GM12878 (cell line): ENCODE results near the gene ADAMTS16. TPM values are rescaled to one million over a fixed set of nuclear protein-coding genes. Genes with fewer than 3 reads are reported as not detected.

ENCODE experiments used
- ATAC-seq: fragments of 200-7000 bp; cut with Tn5 transposase; 3 replicates; pipeline ENCODE4 v1.9.1; 2020; ENCODE audit warnings: mild to moderate bottlenecking, moderate library complexity
- BruUV-seq: library from RNA; stranded (reverse); fragments of 400-500 nt; replicated peaks from 2 replicates; lab custom pipeline; 2021; lab: Mats Ljungman, UMichigan
- CTCF ChIA-PET: fragments of 300-600 bp; sonication (Branson Sonifier 250); formaldehyde crosslinking; extraction: SDS; loops from one replicate; lab custom pipeline; 2021; ENCODE audit warnings: inconsistent platforms; lab: Yijun Ruan, JAX
- POLR2A ChIA-PET: fragments of 350-600 bp; formaldehyde crosslinking; extraction: SDS; loops from one replicate; lab custom pipeline; 2021; ENCODE audit warnings: inconsistent platforms; lab: Charles Lee
- RAD21 ChIA-PET: fragments of 300-600 bp; sonication (Branson Sonifier 250); formaldehyde crosslinking; loops from one replicate; lab custom pipeline; 2023; ENCODE audit warnings: antibody characterized with exemption; ENCODE audit not compliant: unreplicated experiment; lab: Charles Lee
- SMC1A ChIA-PET: fragments of 300-600 bp; sonication (Branson Sonifier 250); formaldehyde crosslinking; loops from one replicate; lab custom pipeline; 2023; ENCODE audit not compliant: unreplicated experiment, uncharacterized antibody; lab: Charles Lee
- DNase-seq: peaks from one replicate; pipeline ENCODE4 v3.0.0-alpha.2; 2011; ENCODE audit warnings: low read depth, low spot score
- FAIRE-seq: peaks from 3 replicates; lab custom pipeline; 2011; peaks lifted over from hg19 to GRCh38; lab: Jason Lieb, UNC
- H2AFZ ChIP-seq: 2 replicates; pipeline ENCODE4 v1.6.0; 2011; ENCODE audit warnings: low read depth, low read length, control low read depth; ENCODE audit not compliant: control insufficient read depth
- H3K27ac ChIP-seq: 2 replicates; pipeline ENCODE4 v1.5.1; 2011; ENCODE audit warnings: control low read depth; ENCODE audit not compliant: control insufficient read depth, insufficient read depth
- H3K27me3 ChIP-seq, 2 experiments: replicated peaks in 1 of 2; 2 replicates each; pipeline versions ENCODE4 v1.6.0 to v1.6.1; 2011; ENCODE audit warnings: low read length in 1 of 2; ENCODE audit not compliant: control insufficient read depth in 2 of 2, insufficient read depth in 2 of 2
- H3K36me3 ChIP-seq, 2 experiments: 2 replicates each; pipeline ENCODE4 v1.5.1; 2011; ENCODE audit warnings: low read length in 1 of 2; ENCODE audit not compliant: control insufficient read depth in 2 of 2, insufficient read depth in 2 of 2
- H3K4me1 ChIP-seq: 2 replicates; pipeline ENCODE4 v1.6.1; 2011; ENCODE audit warnings: mild to moderate bottlenecking, low read length, moderate library complexity, mixed read lengths; ENCODE audit not compliant: control insufficient read depth, insufficient read depth
- H3K4me2 ChIP-seq: 2 replicates; pipeline ENCODE4 v1.6.0; 2011; ENCODE audit warnings: control low read depth; ENCODE audit not compliant: control insufficient read depth, insufficient read depth
- H3K4me3 ChIP-seq: fragments of 200-600 bp; sonication (generic); 2 replicates; pipeline ENCODE4 v1.5.1; 2016
- H3K79me2 ChIP-seq: 2 replicates; pipeline ENCODE4 v1.6.0; 2011; ENCODE audit warnings: low read length; ENCODE audit not compliant: control insufficient read depth, insufficient read depth
- H3K9ac ChIP-seq: 2 replicates; pipeline ENCODE4 v1.8.0; 2011; ENCODE audit warnings: low read length, control low read depth, mixed read lengths; ENCODE audit not compliant: control insufficient read depth, insufficient read depth
- H3K9me3 ChIP-seq: replicated peaks from 3 replicates; pipeline ENCODE4 v1.5.1; 2011; ENCODE audit warnings: mild to moderate bottlenecking, low read length; ENCODE audit not compliant: control insufficient read depth, insufficient read depth
- H4K20me1 ChIP-seq: 2 replicates; pipeline ENCODE4 v1.6.0; 2011; ENCODE audit not compliant: control insufficient read depth, insufficient read depth
- BACH1 ChIP-seq: fragments of 450-650 bp; IDR thresholded peaks from 2 replicates; pipeline ENCODE4 v1.6.1; 2017; ENCODE audit warnings: mild to moderate bottlenecking, borderline replicate concordance
- CREM ChIP-seq: IDR thresholded peaks from 2 replicates; pipeline ENCODE4 v1.6.1; 2014; ENCODE audit warnings: antibody characterized with exemption, low read depth
- GATAD2B ChIP-seq: fragments of 450-650 bp; conservative IDR thresholded peaks from 2 replicates; pipeline ENCODE4 v1.6.1; 2017; ENCODE audit warnings: low read depth, mild to moderate bottlenecking, moderate library complexity
- HDAC6 ChIP-seq: fragments of 200-600 bp; sonication (generic); IDR thresholded peaks from one replicate; pipeline ENCODE4 v1.8.0; 2017; ENCODE audit warnings: antibody characterized with exemption; ENCODE audit not compliant: unreplicated experiment
- KDM1A ChIP-seq: fragments of 200-600 bp; sonication (generic); IDR thresholded peaks from 2 replicates; pipeline ENCODE4 v1.6.1; 2016; ENCODE audit warnings: borderline replicate concordance
- MYB ChIP-seq: fragments of 150-350 bp; IDR thresholded peaks from 2 replicates; pipeline ENCODE4 v1.6.1; 2014; ENCODE audit warnings: mild to moderate bottlenecking, low read depth, low read length, borderline replicate concordance
- PAX8 ChIP-seq: fragments of 450-650 bp; IDR thresholded peaks from 2 replicates; pipeline ENCODE4 v1.6.1; 2017; ENCODE audit warnings: mild to moderate bottlenecking, moderate library complexity
- POLR2AphosphoS2 ChIP-seq: IDR thresholded peaks from 2 replicates; pipeline ENCODE4 v1.6.1; 2011; ENCODE audit warnings: low read depth, mild to moderate bottlenecking, low read length, improper control_type of control experiment, moderate library complexity
- RCOR1 ChIP-seq: conservative IDR thresholded peaks from 2 replicates; pipeline ENCODE4 v1.6.1; 2012; ENCODE audit warnings: low read depth, low read length, improper control_type of control experiment
- SIN3A ChIP-seq: IDR thresholded peaks from 2 replicates; pipeline ENCODE4 v1.6.1; 2012; ENCODE audit warnings: low read depth, low read length, improper control_type of control experiment
- SRF ChIP-seq, 2 experiments: IDR thresholded peaks; 2 replicates each; pipeline ENCODE4 v1.6.1; 2011; ENCODE audit warnings: low read depth in 2 of 2, low read length in 2 of 2, mild to moderate bottlenecking in 1 of 2, moderate library complexity in 1 of 2
- WGBS: methylation state at CpG from one replicate; pipeline ENCODE4 v1.1.6; 2016; ENCODE audit warnings: low lambda C conversion rate; ENCODE audit not compliant: insufficient replicate concordance, insufficient coverage; ENCODE audit errors: missing lambda C conversion rate; 5-methylcytosine and 5-hydroxymethylcytosine counted together
- in situ Hi-C: fragments of 300-500 bp; cut with MboI; formaldehyde crosslinking; loops from 9 replicates; pipeline ENCODE4 v1.14.3; 2018; ENCODE audit warnings: mixed read lengths
- intact Hi-C: fragments of 100-400 bp; cut with micrococcal nuclease; formaldehyde crosslinking; loops from one replicate; pipeline ENCODE4 v1.14.2; 2022; ENCODE audit not compliant: unreplicated experiment
- polyA plus RNA-seq, 11 experiments: library from polyadenylated mRNA; depleted of rRNA in 4 of 11; unstranded in 6 of 11; stranded (reverse) in 5 of 11; fragments of >200 nt; fragmentation: Nextera tagmentation in 4 of 11; fragmentation: Illumina TruSeq in 1 of 11; extraction: Ambion mirVana in 4 of 11; extraction: Trizol in 1 of 11; gene quantifications; 1 replicate in 1 of 11; 2 replicates in 10 of 11; pipeline versions ENCODE4 v1.2.1 to v1.2.3, GENCODE V29; 2011 to 2016; ENCODE audit warnings: inconsistent platforms in 2 of 11, missing spikeins in 2 of 11, low read depth in 1 of 11
- total RNA-seq, 4 experiments: library from RNA; depleted of rRNA in 3 of 4; stranded (reverse); fragments of >200 nt in 3 of 4; fragmentation: Illumina TruSeq in 1 of 4; extraction: Trizol in 1 of 4; gene quantifications; 2 replicates each; pipeline versions ENCODE4 v1.2.1 to v1.2.3, GENCODE V29; 2013 to 2021
- TF ChIP-seq, protein P1 (sequence below): fragments of 450-650 bp; IDR thresholded peaks from 2 replicates; pipeline ENCODE4 v1.6.1; 2017; ENCODE audit warnings: mild to moderate bottlenecking, low read depth, inconsistent platforms; ENCODE audit not compliant: poor library complexity, severe bottlenecking
- TF ChIP-seq, protein P2 (sequence below): fragments of 450-650 bp; IDR thresholded peaks from 2 replicates; pipeline ENCODE4 v1.6.1; 2017; ENCODE audit warnings: antibody characterized with exemption, mild to moderate bottlenecking, moderate library complexity
- TF ChIP-seq, protein P3 (sequence below): fragments of 450-650 bp; IDR thresholded peaks from 2 replicates; pipeline ENCODE4 v1.6.1; 2016; ENCODE audit warnings: mild to moderate bottlenecking
- TF ChIP-seq, protein P4 (sequence below): fragments of 450-650 bp; IDR thresholded peaks from 2 replicates; pipeline ENCODE4 v1.6.1; 2016; ENCODE audit warnings: mild to moderate bottlenecking, moderate library complexity, borderline replicate concordance

The ADAMTS16 gene
- total and polyA plus RNA-seq, 10 of the 15 experiments (the other 5 are each of a cell fraction or from before 2014, with no cell fraction given): 0.04 TPM; not detected in 9

DNA sequence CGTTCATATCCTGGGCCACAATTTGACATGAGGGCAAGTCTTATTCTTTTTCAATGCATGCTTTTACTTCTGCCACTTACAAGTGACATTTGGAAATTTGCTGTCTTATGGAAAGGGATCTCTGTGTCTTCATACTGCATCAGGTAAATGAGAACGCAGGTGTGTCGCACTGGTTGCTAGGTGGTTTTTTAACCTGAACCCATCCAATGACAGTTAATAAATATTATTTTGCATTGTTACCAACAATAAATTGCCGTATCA lies 1.1 kb downstream of the ADAMTS16 start:
- Histone ChIP-seq H3K4me1 (no peaks in the 10 kb centered on the region), H4K20me1 (no peaks in the 10 kb centered on the region), H2AFZ (no peak overlapping the region), H3K9ac (no peak overlapping the region), H3K4me3 (no peak overlapping the region), H3K79me2 (no peaks in the 10 kb centered on the region), H3K4me2 (no peak overlapping the region), H3K27ac (no peak overlapping the region), H3K9me3 (no peaks in the 10 kb centered on the region; the same call in 2 of the 3 replicates), H3K27me3 (peaks cover 2 to 4% of the 10 kb centered on the region in 2 experiments; a peak in 2 of 4 replicates), H3K36me3 (no peaks in the 10 kb centered on the region)
- BruUV-seq: no TSS peak
- ChIA-PET RAD21 (interaction anchor here (2.5 kb wide), 1 partner anchor 278 kb away, joined by 11 read pairs; no protein-coding TSS in a partner anchor), SMC1A (interaction anchor here (0.6 to 1.3 kb wide), 4 partner anchors 11 to 737 kb away, joined by 3 to 5 read pairs (median 4); no protein-coding TSS in a partner anchor), POLR2A (no interaction called here), CTCF (interaction anchor here (0.9 to 1.6 kb wide), 3 partner anchors 10 to 280 kb away, joined by 4 to 24 read pairs (median 6); no protein-coding TSS in a partner anchor)
- ATAC-seq (no peak), FAIRE-seq (no peak), DNase-seq (no peak)
- intact Hi-C loops: loop anchor here (1.0 to 2.0 kb wide), 2 partner anchors 262 to 278 kb away; no protein-coding TSS in a partner anchor
- in situ Hi-C loops: loop anchor here (5.0 kb wide), 1 partner anchor 281 kb away; the partner anchor contains the start of gene ICE1
- 26% methylated on average over 4 of the region's 4 CpGs for WGBS
- TF ChIP-seq POLR2AphosphoS2 (no peak), GATAD2B (no peak), KDM1A (no peak), SRF (IDR thresholded peaks at IDR 0.05; ENCODE audit: low read depth in 2 of 2, low read length in 2 of 2) (no peak), RCOR1 (no peak), MYB (no peak), BACH1 (no peak), CREM (no peak), SIN3A (no peak), PAX8 (no peak), HDAC6 (no peak)
- TF ChIP-seq, protein P1, sequence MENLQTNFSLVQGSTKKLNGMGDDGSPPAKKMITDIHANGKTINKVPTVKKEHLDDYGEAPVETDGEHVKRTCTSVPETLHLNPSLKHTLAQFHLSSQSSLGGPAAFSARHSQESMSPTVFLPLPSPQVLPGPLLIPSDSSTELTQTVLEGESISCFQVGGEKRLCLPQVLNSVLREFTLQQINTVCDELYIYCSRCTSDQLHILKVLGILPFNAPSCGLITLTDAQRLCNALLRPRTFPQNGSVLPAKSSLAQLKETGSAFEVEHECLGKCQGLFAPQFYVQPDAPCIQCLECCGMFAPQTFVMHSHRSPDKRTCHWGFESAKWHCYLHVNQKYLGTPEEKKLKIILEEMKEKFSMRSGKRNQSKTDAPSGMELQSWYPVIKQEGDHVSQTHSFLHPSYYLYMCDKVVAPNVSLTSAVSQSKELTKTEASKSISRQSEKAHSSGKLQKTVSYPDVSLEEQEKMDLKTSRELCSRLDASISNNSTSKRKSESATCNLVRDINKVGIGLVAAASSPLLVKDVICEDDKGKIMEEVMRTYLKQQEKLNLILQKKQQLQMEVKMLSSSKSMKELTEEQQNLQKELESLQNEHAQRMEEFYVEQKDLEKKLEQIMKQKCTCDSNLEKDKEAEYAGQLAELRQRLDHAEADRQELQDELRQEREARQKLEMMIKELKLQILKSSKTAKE: no peak
- TF ChIP-seq, protein P2, sequence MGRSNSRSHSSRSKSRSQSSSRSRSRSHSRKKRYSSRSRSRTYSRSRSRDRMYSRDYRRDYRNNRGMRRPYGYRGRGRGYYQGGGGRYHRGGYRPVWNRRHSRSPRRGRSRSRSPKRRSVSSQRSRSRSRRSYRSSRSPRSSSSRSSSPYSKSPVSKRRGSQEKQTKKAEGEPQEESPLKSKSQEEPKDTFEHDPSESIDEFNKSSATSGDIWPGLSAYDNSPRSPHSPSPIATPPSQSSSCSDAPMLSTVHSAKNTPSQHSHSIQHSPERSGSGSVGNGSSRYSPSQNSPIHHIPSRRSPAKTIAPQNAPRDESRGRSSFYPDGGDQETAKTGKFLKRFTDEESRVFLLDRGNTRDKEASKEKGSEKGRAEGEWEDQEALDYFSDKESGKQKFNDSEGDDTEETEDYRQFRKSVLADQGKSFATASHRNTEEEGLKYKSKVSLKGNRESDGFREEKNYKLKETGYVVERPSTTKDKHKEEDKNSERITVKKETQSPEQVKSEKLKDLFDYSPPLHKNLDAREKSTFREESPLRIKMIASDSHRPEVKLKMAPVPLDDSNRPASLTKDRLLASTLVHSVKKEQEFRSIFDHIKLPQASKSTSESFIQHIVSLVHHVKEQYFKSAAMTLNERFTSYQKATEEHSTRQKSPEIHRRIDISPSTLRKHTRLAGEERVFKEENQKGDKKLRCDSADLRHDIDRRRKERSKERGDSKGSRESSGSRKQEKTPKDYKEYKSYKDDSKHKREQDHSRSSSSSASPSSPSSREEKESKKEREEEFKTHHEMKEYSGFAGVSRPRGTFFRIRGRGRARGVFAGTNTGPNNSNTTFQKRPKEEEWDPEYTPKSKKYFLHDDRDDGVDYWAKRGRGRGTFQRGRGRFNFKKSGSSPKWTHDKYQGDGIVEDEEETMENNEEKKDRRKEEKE: no peak
- TF ChIP-seq, protein P3, sequence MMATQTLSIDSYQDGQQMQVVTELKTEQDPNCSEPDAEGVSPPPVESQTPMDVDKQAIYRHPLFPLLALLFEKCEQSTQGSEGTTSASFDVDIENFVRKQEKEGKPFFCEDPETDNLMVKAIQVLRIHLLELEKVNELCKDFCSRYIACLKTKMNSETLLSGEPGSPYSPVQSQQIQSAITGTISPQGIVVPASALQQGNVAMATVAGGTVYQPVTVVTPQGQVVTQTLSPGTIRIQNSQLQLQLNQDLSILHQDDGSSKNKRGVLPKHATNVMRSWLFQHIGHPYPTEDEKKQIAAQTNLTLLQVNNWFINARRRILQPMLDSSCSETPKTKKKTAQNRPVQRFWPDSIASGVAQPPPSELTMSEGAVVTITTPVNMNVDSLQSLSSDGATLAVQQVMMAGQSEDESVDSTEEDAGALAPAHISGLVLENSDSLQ: no peak
- TF ChIP-seq, protein P4, sequence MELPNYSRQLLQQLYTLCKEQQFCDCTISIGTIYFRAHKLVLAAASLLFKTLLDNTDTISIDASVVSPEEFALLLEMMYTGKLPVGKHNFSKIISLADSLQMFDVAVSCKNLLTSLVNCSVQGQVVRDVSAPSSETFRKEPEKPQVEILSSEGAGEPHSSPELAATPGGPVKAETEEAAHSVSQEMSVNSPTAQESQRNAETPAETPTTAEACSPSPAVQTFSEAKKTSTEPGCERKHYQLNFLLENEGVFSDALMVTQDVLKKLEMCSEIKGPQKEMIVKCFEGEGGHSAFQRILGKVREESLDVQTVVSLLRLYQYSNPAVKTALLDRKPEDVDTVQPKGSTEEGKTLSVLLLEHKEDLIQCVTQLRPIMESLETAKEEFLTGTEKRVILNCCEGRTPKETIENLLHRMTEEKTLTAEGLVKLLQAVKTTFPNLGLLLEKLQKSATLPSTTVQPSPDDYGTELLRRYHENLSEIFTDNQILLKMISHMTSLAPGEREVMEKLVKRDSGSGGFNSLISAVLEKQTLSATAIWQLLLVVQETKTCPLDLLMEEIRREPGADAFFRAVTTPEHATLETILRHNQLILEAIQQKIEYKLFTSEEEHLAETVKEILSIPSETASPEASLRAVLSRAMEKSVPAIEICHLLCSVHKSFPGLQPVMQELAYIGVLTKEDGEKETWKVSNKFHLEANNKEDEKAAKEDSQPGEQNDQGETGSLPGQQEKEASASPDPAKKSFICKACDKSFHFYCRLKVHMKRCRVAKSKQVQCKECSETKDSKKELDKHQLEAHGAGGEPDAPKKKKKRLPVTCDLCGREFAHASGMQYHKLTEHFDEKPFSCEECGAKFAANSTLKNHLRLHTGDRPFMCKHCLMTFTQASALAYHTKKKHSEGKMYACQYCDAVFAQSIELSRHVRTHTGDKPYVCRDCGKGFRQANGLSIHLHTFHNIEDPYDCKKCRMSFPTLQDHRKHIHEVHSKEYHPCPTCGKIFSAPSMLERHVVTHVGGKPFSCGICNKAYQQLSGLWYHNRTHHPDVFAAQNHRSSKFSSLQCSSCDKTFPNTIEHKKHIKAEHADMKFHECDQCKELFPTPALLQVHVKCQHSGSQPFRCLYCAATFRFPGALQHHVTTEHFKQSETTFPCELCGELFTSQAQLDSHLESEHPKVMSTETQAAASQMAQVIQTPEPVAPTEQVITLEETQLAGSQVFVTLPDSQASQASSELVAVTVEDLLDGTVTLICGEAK: no peak
